Stimulated activated CD4-positive, alpha-beta T cell treated with anti-CD3 and anti-CD28 coated beads, Interleukin-15, amount 100 ng/mL, for 24 hours (primary cell): Measurements from ENCODE around the gene RANGRF.
"Not testable (repeated sequence)": the region's sequence is repeated elsewhere in the genome, so short reads cannot be mapped to it uniquely, and the experiment has no call there.

Source experiments
- DNase-seq: peaks from one replicate; pipeline ENCODE4 v3.0.0-alpha.2; 2020

Gene RANGRF

GRCh38 chr17:8288336-8289102 lies at the start of gene RANGRF:
Gene RANGRF (plus strand): TSS chr17:8288670. CDS start chr17:8288789, 119 bp downstream.
- peak; percentile 93 for DNase-seq

- DNase-seq: no peak
These were observed 44.6 kb upstream of the RANGRF start for GRCh38 chr17:8243827-8244226.

DNA sequence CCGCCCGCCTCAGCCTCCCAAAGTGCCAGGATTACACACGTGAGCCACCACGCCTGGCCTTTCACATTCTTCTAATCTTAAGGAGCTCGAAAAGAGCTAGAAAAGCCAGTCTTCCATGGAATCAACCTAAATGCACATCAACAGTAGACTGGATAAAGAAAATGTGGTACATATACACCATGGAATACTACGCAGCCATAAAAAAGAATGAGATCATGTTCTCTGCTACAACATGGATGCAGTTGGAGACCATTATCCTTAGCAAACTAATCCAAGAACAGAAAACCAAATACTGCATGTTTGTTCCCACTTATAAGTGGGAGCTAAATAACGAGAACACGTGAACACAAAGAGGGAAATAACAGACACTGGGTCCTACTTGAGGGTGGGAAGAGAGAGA lies 43.7 kb upstream of the RANGRF start:
- no peak for DNase-seq

DNA sequence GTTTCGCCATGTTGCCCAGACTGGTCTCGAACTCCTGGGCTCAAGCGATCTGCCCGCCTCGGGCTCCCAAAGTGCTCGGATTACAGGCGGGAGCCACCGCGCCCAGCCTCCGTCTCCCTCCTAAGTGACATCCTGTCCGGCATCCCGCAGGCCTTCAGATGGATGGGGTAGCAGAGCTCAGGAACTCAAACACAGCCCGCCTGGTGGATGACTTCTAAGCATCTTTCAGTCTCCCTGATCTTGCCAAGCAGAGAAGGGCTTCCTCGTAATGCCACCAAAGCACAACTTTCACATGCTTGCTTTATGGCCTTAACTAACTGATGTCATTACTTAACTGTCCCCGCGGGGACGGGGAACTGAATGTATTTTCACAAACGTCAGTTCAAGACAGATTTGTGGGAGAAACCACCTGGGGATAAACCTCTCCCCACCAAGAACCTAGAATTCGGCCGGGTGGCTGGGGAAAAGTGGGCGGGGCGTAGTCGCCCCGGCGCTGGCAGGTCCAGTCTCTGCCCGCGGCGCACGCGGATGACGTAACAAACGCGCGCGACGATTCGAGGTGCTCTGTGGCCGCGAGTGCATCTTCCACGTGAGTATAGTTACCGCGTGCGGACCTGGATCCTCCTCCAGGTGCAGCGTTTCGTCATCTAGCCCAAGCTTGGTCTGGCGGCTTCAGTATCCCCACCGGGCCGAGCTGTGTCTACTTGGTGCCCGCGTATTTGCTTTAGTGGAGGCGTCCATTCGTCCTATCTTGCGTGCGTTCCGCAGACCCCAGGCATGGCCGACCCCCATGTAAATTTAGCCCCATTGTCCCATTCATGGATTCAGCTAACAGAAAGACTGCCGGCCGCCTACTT lies 39.5 kb upstream of the RANGRF start, which contains the start of gene PFAS:
TSS of gene PFAS (plus strand) at position 539 of the 857 bp plus-strand sequence. CDS start 4,649 bp downstream, outside the sequence.
- peak; percentile 99 for DNase-seq

DNA sequence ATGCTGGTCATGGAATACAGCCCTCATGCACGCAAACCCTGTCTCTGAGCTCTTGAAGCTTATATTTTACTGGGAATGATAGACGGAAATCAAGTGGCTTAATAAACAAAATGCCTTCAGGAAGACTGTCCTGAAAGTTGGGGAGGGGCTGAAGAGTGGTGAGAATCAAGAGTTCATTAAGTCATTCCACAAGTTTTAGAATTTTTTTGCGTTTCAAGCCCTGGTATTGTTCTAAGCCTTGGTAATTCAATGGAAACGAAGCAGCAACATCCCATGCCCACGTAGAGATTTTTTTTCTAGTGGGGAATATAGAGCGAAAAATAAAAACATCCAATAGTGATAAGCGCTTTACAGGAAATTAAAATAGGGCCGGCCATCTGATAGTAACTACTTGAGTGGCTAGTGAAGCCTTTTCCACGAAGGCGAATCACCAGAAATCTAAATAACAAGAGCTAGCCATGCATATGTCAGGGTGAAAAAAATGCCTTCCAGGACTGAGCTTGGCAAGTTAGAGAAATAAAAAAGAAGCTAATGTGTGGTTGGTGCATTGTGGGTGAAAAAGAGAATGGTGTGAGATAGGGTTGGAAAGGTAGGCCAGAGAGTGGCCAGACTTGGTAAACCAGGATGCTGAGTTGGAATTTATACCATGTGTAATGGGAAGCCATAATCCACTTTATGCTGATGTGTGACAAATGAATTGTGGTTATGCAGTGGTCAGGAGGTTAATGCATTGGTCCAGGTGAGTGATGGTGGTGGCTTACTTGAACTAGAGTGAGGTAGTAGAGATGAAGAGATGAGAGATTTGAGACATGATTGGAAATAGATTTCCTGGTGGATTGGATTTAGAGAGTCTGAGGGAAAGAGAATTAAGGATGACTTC lies 38.6 kb upstream of the RANGRF start:
- DNase-seq: no peak

- not testable (repeated sequence) for DNase-seq
These were observed 37.1 kb upstream of the RANGRF start for GRCh38 chr17:8251411-8251810.

GRCh38 chr17:8253801-8254200 lies 34.7 kb upstream of the RANGRF start:
- DNase-seq: no peak

DNA sequence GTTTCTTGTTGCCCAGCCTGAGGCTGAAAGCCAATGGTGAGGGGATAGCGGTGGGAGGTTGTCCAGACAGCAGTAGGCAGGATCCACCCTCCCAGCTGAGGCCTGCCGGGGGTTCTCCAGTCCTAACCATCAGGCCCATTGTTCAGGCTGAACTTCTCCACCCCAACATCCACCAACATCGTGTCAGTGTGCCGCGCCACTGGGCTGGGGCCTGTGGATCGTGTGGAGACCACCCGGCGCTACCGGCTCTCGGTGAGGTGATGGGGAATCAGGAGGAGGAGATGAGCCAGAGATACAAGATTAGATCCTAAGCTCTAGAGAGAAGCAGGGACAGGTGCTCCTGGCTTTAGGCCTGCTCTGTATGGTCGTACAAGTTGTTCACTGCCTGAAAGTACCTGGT lies 33.6 kb upstream of the RANGRF start:
- DNase-seq: no peak

GRCh38 chr17:8255499-8255898 lies 33.0 kb upstream of the RANGRF start:
- no peak for DNase-seq

DNA sequence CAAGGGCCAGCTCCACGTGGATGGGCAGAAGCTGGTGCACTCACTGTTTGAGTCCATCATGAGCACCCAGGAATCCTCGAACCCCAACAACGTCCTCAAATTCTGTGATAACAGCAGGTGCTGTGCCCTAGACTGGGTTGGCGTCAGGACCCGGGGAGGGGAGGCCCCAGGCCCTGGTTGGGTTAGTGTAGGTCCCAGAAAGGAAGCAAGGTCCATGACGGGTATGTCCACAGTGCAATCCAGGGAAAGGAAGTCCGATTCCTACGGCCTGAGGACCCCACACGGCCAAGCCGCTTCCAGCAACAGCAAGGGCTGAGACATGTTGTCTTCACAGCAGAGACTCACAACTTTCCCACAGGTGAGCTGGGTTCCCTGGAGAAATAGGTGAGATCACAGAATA lies 32.2 kb upstream of the RANGRF start:
- no peak for DNase-seq

DNA sequence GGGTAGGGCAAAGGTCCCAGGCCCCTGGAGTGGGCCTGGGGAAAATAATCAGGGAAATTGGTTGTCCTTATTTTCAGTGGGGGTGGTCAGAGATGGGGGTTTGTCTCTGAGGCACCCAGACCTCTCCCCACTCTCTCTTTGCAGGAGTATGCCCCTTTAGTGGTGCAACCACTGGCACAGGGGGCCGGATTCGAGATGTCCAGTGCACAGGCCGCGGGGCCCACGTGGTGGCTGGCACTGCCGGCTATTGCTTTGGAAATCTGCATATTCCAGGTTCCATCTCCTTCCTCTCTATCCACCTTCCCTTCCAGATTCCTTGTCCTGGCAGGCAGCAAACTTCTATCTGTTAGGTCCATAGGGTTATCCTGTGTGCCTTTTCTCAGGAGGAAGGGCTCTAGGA lies 31.8 kb upstream of the RANGRF start:
- no peak for DNase-seq

GRCh38 chr17:8257801-8258200 lies 30.7 kb upstream of the RANGRF start:
- DNase-seq: no peak

GRCh38 chr17:8264320-8264719 lies 24.1 kb upstream of the RANGRF start:
- no peak for DNase-seq

DNA sequence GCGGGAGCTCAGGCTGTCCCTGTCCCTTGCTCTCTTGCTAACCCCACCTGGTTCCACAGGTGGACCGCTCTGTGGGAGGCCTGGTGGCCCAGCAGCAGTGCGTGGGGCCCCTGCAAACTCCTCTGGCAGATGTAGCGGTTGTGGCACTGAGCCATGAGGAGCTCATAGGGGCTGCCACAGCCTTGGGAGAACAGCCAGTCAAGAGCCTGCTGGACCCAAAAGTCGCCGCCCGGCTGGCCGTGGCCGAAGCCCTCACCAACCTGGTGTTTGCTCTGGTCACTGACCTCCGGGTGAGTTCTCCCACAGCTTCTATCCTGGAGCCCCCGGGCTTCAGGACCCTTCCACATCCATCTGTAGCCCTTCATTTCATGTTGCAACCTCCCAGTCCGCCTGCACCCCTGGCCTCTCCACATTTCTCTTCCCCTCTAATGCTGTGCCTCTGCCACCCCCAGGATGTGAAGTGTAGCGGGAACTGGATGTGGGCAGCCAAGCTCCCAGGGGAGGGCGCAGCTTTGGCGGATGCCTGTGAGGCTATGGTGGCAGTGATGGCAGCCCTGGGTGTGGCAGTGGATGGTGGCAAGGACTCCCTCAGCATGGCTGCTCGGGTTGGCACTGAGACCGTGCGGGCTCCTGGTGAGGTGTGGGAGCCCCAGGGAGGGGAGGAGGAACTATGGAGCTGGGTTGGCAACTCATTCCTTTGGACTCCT lies 23.5 kb upstream of the RANGRF start:
- DNase-seq: no peak

- DNase-seq: no peak
These were observed 21.6 kb upstream of the RANGRF start for GRCh38 chr17:8266648-8267479.

DNA sequence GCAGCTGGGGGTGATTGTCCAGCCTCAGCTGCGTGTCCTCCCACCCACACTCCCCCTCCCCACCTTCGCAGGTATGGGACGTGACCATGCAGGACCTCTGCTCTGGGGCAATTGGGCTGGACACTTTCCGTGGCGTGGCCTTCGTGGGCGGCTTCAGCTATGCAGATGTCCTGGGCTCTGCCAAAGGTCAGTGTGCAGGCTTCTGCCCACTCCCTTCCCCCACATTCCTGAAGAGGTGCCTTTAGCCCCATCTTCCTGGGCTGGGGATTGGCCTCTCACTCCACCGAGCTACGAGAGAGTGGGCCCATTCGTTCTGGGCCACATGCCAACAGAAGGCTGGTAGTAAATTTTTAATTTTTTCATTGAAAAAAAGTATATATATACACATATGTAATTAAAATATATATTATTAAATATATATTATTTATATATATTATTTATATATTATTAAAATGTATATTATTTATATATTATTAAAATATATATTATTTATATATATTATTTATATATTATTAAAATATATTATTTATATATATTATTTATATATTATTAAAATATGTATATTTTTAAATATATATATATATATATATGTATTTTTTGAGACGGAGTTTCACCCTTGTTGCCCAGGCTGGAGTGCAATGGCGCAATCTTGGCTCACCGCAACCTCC lies 20.9 kb upstream of the RANGRF start:
- DNase-seq: no peak

DNA sequence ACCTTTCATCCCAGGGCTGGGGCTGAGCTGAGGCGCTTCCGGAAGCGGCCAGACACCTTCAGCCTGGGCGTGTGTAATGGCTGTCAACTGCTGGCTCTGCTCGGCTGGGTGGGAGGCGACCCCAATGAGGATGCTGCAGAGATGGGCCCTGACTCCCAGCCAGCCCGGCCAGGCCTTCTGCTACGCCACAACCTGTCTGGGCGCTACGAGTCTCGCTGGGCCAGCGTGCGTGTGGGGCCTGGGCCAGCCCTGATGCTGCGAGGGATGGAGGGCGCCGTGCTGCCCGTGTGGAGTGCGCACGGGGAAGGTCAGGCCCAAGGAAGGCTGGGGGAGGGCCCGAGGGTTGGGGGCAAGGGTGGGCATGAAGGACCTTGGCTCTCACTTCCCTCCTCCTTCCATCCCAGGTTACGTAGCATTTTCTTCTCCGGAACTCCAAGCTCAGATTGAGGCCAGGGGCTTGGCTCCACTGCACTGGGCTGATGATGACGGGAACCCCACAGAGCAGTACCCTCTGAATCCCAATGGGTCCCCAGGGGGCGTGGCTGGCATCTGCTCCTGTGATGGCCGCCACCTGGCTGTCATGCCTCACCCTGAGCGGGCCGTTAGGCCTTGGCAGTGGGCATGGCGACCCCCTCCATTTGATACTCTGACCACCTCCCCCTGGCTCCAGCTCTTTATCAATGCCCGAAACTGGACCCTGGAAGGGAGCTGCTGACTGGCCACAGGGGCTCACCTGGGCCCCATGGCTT lies 19.7 kb upstream of the RANGRF start:
- DNase-seq: no peak

- no peak for DNase-seq
These were observed 16.0 kb upstream of the RANGRF start for GRCh38 chr17:8272421-8272820.

GRCh38 chr17:8273884-8274444 lies 14.5 kb upstream of the RANGRF start:
- DNase-seq: no peak

GRCh38 chr17:8274816-8275215 lies 13.7 kb upstream of the RANGRF start:
- DNase-seq: no peak
